ENCODE data around the gene CFAP69.
A peak's percentile ranks its signal among the peaks of the same experiment; 100 is the strongest.
"Not testable (repeated sequence)": the region's sequence is repeated elsewhere in the genome, so short reads cannot be mapped to it uniquely, and the experiment has no call there.

Gene CFAP69

DNA sequence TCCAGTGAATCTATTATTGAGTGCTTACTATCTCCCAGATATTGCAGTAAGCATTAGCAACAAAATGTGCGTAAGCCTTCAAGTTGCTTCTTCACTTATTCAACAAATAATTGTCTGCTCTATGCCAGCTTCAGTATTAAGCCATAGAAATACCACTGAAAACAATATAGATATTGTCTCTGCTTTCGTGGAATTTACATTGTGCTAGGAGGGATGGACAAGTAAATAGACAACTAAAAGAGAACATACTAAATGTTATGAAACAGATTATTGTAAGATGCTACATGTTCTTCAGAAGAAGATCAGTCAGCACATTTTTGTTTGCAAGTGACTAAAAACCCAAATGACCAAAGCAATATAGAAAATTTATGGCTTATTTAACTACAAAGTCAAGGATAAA, 27.3 kb downstream of the CFAP69 start:
- no peak for DNase-seq

DNA sequence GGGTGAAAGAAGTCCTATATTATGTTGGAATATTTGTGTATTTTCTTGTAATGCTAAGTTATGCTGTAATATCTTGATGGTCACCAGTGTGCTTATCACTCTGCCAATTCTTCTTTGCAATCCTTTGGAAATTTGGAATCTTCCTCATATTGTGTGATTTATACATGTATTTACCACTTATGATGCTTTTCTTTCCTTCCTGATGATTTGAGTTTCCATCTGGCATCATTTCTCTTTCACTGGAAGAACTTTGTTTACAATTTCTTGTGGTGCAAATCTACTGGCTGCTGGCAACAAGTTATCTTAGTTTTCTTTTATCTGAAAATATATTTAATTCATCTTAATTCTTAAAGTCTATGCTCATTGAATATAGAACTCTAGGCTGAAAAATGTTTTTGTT, 29.2 kb downstream of the CFAP69 start:
- no peak for DNase-seq

DNA sequence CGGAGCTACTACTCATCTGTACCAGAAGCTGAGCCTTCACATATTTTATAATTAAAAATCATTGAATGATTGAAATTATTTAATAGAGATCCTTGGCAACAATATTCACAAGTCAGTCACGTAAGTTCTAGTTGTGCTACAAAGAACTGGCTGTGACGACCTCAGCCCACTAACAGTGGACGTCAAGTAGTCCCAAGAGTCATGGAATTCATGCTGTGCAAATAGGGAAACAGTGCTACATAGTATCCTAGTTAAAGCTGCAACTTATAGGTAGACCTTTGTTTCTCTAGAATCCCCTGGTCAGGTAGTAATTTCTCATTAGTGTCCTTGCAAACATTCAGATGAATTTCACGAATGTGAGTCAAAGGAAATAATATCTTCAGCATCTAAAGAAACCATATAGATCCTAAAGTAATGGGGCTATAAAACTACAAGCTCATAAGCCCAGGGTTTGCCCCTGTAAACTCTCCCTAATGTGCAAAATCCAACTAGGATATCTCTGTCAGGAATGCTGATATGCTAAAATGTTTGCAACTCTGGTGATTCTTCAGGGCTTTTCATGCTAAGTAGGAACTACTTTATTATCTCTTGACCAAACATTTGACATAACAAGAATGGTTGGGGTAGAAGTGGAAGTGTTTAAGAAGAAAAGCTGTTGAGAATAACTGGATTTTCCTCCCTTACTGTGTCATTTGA, 31.2 kb downstream of the CFAP69 start:
- no peak for DNase-seq

DNA sequence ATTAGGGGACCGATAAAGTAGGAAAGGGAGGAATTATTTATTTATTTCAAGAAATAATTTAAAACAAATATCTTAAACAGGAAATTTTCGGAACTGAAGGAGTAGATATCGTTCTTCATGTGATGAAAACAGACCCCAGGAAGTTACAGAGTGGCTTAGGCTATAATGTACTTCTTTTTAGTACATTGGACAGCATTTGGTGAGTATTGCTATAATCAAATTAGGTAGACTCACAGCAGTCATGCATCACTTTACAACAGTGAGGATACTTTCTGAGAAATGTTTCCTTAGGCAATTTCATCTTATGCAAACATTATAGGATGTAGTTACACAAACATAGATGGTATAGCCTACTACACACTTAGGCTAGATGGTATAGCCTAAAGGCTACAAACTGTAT, 43.2 kb downstream of the CFAP69 start:
- no peak for DNase-seq

DNA sequence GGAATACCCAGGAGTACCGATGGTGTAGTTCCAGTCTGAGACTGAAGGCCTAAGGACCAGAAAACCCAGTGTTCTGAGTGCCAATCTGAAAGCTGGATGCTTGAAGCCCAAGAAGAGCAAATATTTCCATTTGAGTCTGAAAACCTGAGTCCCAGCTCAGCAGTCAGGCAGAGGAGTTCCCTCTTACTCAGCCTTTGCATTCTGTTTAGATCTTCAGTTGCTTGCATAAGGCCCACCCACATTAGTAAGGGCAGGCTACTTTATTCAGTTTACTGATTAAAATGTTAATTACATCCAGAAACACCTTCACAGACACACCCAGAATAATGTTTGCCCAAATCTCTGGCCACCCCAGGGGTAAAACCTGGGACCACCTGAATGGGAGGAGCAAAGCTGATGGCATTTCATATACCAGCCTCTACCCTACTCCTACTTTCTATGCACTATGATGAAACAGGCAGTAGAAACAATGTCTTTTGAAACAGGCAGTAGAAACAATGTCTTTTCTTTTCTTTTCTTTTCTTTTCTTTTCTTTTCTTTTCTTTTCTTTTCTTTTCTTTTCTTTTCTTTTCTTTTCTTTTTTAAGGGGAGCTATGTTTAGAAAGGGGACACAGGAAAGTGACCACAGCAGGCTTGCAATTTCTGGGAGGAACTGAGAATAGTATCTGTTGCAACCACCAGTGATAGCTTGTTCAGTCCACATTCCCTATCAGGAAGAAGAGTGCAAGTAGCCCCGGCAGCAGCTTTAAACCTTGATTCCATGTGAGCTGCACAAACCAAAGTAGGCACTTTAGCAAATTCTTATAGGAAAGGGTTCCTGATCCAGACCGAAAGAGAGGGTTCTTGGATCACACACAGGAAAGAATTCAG, 45.5 kb downstream of the CFAP69 start:
- DNase-seq, result no peak

DNA sequence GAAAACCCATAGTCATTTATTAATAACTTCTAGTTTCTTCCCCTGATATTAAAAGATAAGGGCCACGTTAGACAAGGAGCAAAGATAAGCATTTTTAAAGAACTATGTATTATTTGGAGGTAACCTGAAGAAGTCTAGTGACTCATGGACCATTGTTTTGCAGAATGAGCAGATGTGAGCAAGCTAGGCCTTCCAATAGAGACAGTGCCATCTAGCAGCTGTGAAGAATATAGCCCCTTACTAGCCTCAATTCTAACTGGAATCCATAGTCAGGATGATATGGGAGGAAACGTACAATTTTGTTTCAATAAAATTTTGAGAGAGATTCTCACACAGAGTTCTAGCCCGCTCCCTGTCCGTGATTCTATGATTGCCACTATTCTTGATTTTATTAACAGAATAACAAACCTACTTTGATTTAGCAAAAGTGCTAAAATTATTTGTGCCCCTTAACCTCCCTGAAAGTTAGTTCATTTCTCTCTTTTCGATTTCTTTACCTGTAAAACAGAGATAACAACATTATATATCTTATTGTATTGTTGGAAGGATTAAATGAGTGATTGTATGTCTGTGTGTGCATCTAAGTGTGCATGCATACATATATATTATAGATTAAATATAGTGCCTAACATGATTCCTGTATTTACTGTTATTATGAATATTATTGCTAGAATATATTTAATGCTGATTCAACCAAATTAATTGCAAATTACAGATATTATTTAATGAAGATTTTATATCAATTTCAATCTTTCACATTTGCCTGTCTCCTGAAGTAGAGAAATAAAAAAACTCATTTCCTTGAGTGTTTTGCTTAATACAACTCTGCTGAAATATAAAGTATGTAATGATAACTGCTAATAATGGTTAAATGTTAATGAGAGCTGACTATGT, 53.4 kb downstream of the CFAP69 start:
- peak; percentile 27 to 39 for DNase-seq

DNA sequence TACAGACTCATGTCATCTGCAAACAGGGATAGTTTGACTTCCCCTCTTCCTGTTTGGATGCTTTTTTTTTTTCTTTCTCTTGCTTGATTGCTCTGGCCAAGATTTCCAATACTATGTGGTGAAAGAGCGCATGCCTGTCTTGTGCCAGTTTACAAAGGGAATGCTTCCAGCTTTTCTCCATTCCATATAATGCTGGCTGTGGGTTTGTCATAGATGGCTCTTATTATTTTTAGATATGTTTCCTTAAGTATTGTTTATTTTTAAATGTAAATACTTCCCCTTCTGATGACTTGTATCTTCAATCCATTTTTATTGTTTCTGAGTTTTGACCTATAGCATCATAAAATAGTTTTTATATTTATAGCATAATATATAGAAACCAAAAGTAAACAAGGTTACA, 58.3 kb downstream of the CFAP69 start:
- no peak for DNase-seq

DNA sequence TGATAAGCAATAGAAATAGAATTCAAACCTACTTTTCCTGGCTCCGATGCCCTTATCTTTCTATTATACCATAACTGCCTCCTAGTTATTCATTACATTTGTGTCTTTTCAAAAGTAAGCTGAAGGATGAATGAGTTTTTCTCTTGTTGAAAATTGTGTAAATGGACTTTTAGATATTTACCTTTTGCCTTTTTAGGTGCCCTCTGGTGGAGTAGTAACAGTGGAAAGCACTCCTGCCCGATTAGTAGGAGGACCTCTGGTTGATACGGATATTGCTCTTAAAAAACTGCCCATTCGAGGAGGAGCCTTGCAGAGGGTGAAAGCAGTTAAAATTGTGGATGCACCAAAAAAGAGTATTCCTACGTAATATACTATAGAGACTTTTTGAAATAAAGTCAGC, 64.9 kb downstream of the CFAP69 start:
- no peak for DNase-seq

DNA sequence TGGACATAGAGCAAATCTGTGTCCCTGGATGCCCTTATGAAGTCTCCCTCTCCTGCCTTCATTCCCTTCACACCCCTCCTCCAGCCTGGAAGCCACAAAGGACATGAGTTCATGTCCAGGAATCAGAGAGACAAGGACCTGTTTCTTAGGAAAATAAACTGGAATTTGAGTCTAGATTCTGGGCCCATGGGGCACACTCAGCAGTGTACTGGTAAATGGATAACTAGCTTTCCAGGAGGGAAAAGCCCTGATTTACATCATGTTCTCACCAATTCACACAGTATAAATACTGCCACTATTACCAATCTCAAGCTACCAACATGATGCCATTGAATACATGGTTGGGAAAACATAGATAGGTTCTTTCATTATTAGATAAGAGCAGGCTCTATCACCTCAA, 66.2 kb downstream of the CFAP69 start:
- no peak for DNase-seq

DNA sequence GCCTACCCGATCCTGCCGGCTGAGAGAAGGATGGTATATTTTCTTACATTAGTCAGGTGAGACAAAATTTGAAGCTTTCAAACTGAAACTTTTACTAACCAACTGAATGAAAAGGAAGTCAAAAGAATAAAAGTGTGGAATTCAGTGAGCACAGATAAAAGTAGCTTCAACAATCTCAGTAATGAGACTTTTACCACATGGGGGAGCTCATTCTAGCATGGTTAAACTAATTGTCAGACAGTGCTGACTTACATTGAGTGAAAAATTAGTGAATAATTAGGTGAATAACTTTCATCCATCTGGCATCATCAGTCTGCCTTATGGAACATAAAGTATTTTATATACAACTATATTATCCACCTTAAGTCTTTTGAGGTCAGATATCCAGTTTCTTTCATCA, 67.8 kb downstream of the CFAP69 start:
- DNase-seq, result peak; percentile 18 to 21

DNA sequence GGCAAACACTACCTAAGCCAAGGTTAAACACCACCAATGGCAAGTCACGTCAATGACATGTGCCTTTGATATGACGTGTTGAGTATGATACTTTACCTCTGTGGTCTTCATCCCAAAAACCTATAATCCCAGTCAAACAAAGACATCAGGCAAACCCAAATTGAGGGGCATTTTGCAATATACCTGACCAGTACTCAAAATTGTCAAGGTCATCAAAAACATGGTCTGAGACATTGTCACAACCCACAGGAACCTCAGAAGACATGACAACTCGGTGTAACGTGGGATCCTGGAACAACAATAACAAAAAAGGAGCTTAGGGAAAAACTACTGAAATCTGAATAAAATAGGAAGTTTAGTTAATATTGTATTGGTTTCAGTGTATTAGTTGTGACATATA, 68.9 kb downstream of the CFAP69 start:
- DNase-seq, result no peak

DNA sequence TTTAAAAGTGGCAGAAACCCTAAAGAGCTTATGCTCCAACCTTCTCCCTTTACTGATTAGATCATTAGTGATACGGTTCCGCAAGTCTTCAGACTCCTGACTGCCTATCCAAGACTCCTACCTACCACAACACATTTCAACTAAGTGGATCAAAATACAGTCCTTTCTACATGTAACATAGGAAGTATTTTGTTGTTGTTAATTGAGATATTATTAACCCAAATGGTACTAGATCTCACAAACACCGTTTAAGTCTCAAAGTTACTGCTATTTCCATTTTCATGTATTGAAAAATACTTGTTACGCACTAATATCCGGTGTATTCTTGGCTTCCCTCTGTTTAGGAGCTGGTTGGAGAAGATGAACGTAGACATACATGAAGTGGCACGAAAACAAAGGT, 75.0 kb downstream of the CFAP69 start:
- DNase-seq, result no peak

DNA sequence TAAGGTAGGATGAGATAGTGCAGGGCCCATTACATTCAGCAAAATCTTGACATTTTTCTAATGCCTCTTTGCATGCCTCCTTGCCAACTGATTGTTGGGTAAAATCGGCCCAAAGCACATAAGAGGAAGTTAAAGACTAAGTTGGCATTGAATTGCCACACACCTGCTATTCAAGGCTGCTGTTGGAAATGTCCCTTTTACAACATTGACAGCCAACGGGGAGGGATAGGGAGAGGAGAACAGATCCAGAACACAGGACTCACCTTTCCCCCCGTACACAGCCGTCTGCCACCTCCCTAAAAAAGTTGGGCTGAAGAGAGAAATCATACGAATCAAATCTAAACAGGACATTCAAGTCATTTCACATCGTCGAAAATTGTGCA, 75.4 kb downstream of the CFAP69 start:
- no peak for DNase-seq

DNA sequence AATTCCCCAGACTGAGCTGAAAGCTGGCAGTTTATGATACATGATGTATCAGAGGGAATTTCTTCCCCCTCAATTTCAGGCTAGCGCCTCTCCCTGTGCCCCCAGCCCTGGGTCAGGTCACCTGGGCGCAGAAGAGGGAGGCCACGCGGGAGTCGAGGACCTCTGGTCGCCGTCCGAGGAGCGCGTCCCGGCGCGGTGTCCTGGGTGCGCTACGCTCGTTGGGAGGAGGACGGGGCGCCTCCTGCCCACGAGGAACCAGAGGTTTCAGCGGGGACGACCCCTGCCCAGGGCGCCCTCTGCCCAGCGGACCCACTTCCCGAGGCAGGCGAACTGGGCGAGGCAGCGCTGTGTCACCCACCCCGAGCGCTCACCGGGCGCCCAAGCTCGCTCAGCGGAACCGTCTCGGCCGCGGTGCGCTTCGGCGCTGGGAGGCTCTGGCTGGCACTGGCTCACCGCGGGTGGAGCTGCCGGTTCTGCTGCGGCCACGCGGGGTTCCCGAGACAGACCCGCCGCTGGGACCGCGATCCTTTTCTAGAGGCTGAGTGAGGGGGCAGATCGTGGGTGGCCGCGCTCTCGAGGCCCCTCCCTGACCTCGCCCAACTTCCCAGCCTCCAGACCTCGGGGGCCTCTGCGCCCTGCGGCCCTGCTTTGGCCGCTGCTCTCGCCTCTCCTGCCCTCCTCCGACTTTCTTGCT, 76.0 kb downstream of the CFAP69 start, which contains the start of gene FAM237B:
TSS of gene FAM237B (minus strand) at position 504 of the 694 bp plus-strand sequence. CDS start 1,556 bp downstream, outside the sequence.
- DNase-seq, result no peak

DNA sequence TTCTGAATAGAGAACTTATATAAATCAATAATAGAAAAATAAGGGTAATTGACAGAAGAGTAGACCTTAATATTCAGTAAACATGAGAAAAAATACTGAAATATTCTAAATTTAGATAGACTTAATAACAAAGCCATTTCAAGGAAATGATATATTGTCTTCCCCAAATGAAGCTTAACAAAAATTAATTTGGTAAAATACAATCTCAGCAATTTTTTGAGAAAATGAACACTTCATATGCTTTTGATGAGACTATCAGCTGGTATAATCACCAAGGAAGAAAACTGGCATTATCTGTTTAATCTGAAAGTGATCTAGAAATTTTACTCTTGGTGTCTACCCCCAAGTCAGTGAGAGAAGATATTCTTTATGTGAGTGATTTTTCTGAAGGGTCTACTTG, 77.9 kb downstream of the CFAP69 start:
- DNase-seq, result no peak

DNA sequence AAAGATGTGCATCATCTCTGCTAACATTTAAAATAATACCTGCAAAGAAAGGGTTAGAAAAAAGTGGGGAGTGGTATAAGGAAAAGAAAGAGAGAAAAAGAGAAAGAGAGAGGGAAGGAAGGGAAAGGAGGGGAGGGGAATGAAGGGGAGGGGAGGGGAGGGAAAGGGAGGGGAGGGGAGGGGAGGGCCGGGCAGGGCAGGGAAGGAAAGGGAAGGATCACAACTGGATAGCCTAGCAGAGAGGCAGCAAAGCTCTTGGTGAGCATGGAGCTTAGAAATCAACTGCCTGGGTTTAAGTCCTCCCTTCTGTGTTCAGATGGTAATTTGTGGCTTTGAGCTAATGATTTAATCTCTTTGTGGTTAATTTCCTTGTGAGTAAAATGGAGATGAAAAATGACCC, 81.5 kb downstream of the CFAP69 start:
- DNase-seq, result no peak

DNA sequence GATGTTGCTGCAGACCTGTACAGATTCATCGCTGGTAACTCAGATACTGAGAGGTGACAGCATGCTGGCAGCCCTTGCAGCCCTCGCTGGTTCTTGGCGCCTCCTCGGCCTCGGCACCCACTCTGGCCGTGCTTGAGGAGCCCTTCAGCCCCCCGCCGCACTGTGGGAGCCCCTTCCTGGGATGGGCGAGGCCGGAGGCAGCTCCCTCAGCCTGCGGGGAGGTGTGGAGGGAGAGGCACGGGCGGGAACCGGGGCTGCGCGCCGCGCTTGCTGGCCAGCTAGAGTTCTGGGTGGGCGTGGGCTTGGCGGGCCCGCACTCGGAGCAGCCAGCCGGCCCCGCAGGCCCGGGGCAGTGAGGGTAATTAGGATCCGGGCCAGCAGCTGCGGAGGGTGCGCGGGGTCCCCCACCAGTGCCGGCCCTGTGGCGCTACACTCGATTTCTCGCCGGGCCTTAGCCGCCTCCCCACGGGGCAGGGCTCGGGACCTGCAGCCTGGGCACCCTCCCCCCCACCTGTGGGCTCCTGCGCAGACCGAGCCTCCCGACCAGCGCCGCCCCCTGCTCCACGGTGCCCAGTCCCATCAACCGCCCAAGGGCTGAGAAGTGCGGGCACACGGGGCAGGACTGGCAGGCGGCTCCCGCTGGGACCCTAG, 89.3 kb downstream of the CFAP69 start:
- DNase-seq, result no peak

DNA sequence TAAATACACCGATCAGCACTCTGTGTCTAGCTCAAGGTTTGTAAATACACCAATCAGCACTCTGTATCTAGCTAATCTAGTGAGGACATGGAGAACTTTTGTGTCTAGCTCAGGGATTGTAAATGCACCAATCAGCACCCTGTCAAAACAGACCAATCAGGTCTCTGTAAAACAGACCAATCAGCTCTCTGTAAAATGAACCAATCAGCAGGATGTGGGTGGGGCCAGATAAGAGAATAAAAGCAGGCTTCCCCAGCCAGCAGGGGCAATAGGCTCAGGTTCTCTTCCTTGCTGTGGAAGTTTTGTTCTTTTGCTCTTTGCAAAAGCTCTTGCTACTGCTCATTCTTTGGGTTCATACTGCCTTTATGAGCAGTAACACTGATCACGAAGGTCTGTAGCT, 90.0 kb downstream of the CFAP69 start:
- not testable (repeated sequence) for DNase-seq

DNA sequence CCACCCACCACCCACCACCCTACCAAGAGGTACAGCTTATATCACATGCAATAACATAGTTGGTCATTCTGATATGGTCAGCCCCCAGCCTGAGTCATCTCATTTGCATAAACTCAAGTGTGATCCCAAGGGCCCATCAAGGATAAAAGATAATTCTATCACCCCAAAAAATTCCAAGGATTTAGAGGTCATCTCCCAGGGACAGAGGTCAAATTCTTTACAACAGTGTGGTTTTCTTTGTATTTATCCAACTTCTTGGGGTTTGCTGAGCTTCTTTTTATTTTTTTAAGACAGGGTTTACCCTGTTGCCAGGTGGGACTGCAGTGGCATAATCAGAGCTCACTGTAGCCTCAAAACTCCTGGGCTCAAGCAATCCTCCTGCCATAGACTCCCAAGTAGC, 92.1 kb downstream of the CFAP69 start:
- no peak for DNase-seq

DNA sequence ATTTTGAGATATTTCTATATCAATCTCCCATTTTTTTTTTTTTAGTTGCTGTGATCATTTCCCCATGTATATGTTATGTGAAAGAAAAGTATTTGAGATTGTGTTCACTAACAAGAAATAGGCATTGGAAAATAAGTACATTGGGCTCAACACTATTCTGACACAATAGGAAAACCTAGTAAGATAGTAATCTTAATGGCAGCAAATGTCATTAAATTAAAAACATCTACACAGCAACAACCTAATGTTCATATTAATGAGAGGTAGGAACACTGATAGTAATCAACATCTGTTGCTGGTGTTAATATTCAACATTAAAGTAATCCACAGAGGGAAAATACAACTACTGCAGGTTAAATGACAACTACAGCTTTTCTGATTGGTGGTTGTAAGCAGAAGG, 100.0 kb downstream of the CFAP69 start:
- DNase-seq, result no peak

DNA sequence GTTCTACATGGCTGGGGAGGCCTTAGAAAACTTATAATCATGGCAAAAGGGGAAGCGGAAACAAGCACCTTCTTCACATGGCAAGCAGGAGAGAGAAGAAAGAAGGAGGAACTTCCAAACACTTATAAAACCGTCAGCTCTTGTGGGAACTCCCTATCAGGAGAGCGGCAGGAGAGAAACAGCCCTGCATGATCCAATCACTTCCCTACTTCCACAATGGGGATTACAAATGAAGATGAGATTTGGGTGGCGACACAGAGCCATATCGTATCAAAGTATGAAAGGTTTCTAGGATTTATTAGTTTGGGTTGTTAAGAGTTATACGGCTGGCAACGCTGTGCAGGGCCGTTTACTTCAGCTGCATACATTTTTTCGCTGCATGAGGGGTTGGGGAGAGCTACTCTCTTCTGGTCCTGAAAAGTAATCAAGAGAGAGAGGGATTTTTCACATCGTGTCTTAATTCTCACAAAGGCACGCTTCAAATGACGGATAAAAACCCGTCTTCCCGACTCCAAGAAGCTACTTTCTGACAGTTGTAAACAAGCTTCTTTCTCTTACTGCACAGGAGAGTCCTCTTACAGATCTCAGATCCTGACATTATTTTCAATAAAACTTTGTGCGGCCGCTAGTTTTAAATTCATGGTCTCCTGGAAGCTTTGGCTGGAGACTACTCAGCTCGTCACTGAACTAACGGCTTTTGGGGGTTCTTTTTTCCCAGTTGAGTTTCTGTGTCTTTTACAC, 100.8 kb downstream of the CFAP69 start:
- DNase-seq, result peak; percentile 22 to 27
